GF-D8 (cell line): ENCODE measurements around the gene RAB33B.
"Not testable (repeated sequence)": the region's sequence is repeated elsewhere in the genome, so short reads cannot be mapped to it uniquely, and the experiment has no call there.

ENCODE experiments used
- DNase-seq: peaks from one replicate; lab custom pipeline; 2025; lab: John Stamatoyannopoulos, UW

The RAB33B gene

GRCh38 chr4:139454111-139455045, at the start of gene RAB33B:
TSS of gene RAB33B (plus strand) at chr4:139454121. CDS start at chr4:139454196, 75 bp downstream.
- DNase-seq = peak; percentile 74

DNA sequence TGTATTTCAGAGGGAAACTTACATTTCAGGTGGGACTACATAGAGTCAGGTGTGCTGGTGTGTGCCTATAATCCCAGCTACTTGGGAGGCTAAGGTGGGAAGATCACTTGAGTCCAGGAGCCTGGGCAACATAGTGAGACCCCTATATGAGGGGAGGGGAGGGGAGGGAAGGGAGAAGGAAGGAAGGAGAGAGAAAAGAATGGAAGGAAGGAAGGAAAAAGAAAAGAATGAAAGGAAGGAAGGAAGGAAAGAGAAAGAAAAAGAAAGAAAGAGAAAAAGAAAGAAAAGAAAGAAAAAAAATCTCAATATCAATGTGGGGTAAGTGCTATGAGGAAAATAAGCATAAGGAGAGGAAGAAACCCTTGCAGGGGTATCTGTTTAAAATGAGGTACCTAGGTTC, 43.6 kb upstream of the RAB33B start:
- DNase-seq = no peak

- peak; percentile 86 for DNase-seq
Observed at GRCh38 chr4:139414671-139415210, 39.2 kb upstream of the RAB33B start.

- peak; percentile 43 for DNase-seq
Observed at GRCh38 chr4:139416073-139416673, 37.7 kb upstream of the RAB33B start.

- peak; percentile 98 for DNase-seq
Observed at GRCh38 chr4:139419388-139419914, 34.5 kb upstream of the RAB33B start.

GRCh38 chr4:139420652-139421051, 33.3 kb upstream of the RAB33B start:
- no peak for DNase-seq

DNA sequence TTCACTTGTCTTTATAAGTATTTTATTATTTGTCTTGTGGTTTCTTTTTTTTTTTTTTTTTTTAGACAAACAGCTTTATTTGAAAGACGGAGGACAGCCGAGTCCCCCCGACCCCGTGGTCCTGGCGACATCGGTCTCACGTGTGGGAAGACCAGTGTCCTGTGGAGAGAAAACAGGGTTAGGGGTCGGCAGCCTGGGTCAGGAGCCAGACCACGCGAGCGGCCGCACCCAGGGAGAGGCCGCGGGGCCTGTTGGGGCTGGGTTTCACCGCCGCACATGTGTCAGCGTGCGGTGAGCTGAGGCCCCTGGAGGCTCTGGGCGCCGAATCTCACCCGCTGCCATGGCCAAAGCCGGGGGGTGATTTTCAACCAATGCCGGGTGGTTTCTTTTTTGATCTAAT, 17.8 kb upstream of the RAB33B start:
- DNase-seq = no peak

- no peak for DNase-seq
Observed at GRCh38 chr4:139438141-139438540, 15.8 kb upstream of the RAB33B start.

DNA sequence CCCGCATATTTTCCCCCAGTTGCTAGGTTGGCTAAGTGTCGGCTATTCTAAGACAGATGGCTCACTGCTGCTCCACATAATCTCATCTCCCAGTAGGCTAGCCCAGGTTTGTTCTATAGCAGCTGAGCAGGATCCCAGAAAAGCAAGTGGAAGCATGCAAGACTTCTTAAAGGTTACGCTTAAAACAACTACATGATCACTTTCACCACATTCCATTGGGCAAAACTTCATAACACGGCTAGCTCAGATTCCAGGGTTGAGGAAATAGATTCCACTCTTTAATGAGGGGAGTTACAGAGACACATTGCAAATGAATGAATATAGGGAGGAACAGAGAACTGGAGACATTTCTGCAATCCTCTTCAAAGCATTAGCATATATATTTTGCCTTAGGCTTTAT, 12.9 kb upstream of the RAB33B start:
- DNase-seq = no peak

DNA sequence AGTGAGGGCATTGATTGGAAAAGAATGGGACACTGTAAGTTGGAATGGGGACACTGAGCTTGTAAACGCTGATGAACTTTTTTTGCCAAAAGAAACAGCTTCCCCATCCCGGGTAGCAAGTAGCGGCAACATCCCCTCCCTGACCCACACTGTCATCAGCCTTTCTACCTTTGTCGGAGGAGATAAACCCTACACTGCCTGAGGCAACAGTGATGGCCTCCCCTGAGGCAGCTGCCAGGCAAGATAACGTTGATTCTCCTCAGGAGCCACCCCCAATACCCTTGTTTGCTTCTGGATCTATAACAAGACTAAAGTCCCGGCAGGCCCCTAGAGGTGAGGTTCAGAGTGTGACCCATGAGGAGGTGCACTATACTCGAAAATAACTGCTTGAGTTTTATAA, 10.3 kb upstream of the RAB33B start:
- DNase-seq = no peak

DNA sequence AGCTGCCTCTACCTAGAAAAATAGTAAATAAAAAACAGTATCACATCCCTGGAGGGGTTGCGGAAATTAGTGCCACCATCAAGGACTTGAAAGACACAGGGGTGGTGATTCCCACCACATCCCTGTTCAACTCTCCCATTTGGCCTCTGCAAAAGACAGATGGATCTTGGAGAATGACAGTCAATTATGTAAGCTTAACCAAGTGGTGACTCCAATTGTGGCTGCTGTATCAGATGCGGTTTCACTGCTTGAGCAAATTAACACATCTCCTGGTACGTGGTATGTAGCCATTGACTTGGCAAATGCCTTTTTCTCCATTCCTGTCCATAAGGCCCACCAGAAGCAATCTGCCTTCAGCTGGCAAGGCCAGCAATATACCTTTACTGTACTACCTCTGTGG, 9.0 kb upstream of the RAB33B start:
- not testable (repeated sequence) for DNase-seq

GRCh38 chr4:139447078-139447477, 6.8 kb upstream of the RAB33B start:
- not testable (repeated sequence) for DNase-seq

- DNase-seq = no peak
Observed at GRCh38 chr4:139450586-139450985, 3.3 kb upstream of the RAB33B start.

DNA sequence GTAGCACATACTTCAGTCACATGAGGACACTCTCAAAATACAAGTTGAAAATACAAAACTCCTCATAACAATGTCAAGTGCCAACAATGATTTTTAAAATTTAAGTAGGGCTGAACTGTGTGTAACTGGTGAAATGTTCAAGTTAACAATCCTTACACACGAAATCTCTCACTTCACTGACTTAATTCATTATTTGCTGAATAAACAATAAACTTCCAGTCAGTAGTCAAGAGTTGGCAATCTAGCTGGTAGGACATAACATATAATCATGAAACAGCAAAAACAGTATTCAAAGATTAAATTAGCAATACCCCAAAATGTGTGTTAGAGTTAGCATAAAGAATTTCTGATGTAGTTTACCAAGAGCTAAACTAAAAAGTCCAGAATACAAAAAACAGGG, 1.9 kb upstream of the RAB33B start:
- DNase-seq = no peak

GRCh38 chr4:139453041-139453370, 915 bp upstream of the RAB33B start:
- peak; percentile 69 for DNase-seq

DNA sequence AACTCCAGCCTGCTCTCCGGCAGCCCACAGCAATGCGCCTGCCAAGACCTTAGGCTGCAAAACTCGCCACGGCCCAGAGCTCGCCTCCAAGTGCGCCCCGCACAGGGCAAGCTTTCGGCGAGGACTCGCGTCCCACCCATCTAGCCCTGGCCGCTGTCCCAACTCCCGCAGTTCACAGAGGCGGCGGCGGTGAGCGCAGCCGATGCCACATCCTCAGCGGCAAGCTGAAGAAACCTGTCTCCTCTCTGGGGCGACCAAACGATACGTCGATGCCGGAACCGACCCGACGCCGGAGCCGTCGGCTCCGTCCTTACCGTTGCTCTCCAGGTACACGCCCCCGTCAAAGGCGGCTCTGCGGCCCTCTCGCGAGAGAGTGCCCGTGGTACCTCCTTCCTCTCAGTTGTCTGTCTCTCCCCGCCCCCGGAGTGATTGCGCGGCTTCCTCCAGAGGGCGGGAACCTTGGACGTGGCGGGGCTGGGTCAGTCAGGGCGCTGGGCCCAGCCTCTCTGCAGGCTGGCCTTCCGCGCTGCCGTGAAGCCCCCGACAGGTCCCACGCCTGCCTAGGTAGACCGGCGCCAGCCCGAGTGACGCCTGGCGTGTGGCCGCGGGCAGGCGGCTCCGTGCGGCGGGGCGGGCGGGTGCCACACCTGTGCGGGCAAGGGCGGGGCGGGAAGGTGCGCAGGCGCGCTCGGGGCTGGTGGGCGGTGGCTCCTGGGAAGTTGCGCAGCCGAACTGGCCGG, 380 bp upstream of the RAB33B start:
- DNase-seq = peak; percentile 90

GRCh38 chr4:139455126-139455538, 1.2 kb downstream of the RAB33B start:
- DNase-seq = no peak

DNA sequence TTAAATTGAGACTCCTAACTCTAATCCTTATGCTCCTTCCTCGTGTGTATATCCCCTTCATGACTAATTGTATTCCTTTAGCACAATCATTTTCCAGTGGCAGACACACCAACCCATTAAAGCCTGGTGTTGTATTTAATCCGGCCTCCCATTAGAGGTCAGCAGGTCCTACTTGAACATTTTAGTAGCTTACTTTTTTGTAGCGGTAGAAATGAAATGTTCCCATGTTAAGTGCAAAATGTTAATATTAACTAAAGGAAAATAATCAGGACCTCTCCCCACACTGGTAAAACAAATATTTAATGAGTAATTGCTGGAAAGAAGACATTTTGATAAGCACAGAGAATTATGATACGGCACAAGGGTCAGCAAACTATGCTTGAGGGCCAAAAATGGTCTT, 3.4 kb downstream of the RAB33B start:
- DNase-seq = no peak

- no peak for DNase-seq
Observed at GRCh38 chr4:139458543-139458942, 4.6 kb downstream of the RAB33B start.

DNA sequence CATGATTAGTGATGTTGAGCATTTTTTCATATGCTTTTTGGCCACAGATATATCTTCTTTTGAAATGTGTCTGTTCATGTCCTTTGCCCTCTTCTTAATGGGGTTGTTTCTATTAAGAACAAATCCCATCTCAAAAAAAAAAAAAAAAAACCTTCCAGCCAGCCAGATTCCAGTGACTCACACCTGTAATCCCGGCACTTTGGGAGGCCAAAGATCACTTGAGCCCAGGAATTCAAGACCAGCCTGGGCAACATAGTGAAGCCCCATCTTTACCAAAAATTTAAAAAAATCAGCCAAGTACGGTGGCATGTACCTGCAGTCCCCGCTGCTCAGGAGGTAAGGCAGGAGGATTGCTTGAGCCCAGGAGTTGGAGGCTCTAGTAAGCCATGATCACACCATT, 5.1 kb downstream of the RAB33B start:
- no peak for DNase-seq

- DNase-seq = no peak
Observed at GRCh38 chr4:139460565-139460964, 6.6 kb downstream of the RAB33B start.

DNA sequence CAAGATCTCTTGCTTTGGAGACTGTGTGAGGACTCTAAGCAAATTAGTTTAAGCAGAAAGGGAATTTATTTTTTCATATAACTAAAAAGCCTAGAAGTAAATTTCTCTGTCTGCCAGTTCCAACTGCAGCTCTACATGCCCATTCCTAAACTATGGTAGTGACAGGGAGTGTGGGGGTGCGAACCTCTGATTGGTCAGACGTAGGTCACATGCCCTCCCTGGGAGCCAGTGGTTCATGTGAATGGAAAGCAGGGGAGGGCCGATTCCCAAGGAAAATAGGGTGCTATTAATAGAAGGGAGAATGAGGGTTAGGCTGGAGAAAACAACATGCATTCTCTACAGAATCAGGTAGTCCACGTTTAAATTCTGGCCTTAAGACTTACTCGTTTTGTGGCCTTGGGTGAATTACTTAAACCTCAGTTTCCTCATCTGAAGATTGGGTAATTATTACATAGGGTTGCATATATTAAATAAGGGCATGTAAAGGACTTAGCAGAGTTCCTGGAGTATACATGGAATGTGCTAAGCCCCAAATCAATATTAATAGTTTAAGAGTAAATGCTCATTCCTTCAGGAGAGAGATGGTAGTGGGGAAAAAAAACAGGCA, 7.2 kb downstream of the RAB33B start:
- DNase-seq = no peak
